ENCODE data around the gene NCKAP5L.

Gene NCKAP5L

DNA sequence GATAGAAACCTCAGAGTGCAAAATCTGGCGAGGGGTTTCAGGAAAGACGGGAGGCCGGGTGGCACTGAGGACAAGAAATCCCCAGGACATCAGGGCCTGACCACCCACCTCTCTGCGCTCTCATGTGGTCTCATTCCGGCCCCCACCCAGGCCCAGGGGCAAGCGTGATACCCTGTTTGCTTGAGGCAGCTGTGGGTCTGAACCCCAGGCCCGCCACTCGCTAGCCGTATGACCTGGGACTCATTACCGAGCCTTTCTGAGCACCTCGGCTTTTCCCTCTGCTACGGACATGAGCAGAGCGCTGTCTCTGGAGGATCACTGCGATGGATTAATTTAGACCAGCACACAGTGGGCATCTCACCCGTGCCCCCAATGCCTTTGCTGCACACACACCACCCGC, 40.2 kb upstream of the NCKAP5L start:
- TF ChIP-seq, protein P1, sequence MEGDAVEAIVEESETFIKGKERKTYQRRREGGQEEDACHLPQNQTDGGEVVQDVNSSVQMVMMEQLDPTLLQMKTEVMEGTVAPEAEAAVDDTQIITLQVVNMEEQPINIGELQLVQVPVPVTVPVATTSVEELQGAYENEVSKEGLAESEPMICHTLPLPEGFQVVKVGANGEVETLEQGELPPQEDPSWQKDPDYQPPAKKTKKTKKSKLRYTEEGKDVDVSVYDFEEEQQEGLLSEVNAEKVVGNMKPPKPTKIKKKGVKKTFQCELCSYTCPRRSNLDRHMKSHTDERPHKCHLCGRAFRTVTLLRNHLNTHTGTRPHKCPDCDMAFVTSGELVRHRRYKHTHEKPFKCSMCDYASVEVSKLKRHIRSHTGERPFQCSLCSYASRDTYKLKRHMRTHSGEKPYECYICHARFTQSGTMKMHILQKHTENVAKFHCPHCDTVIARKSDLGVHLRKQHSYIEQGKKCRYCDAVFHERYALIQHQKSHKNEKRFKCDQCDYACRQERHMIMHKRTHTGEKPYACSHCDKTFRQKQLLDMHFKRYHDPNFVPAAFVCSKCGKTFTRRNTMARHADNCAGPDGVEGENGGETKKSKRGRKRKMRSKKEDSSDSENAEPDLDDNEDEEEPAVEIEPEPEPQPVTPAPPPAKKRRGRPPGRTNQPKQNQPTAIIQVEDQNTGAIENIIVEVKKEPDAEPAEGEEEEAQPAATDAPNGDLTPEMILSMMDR (IDR thresholded peaks at IDR 0.05; ENCODE audit: control insufficient read depth, extremely low read depth, insufficient read depth), result no peak
- DNase-seq (ENCODE audit: low read depth), result no peak
- H3K4me3 ChIP-seq (ENCODE audit: low read depth, low read length), result no peak overlapping the region

DNA sequence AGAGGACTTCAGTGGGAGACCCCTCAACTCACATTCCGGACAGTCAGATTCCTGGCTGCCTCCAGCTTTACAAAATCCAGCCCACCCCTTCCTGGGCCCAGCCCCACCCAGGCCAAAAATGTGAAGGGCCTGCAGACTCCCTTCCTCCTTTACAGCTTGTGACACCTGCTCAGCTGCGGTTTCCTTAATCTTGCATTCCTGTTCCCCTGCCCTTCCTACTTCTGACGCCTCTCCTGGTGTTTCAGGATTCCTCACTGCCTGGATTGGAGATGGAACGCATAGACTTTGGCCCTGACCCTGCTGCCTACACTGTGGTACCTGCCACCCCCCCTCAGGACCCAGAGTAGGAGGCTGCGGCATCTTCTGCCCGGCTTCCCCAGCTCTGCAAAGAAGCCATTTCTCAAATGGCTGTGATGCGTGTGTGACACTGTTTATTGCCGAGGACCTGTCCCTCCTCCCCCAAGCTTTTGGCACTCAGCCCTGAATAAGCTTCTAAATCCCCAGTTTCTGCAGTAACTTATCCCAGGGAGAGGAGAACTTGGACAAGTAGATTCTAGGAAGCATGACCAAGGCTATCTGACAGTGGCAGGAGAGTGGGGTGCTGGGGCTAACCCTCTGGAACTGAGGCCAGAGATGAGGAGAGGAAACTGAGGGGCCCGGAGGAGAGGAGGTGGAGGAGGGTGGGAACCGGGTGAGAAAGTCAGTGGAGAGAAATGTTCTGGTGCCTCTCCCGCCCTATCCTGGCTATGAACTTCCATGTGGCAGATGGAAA, 39.5 kb upstream of the NCKAP5L start:
- TF ChIP-seq, protein P1 (IDR thresholded peaks at IDR 0.05; ENCODE audit: control insufficient read depth, extremely low read depth, insufficient read depth), result no peak
- no peak overlapping the region for H3K4me3 ChIP-seq (ENCODE audit: low read depth, low read length)
- DNase-seq (ENCODE audit: low read depth), result no peak

DNA sequence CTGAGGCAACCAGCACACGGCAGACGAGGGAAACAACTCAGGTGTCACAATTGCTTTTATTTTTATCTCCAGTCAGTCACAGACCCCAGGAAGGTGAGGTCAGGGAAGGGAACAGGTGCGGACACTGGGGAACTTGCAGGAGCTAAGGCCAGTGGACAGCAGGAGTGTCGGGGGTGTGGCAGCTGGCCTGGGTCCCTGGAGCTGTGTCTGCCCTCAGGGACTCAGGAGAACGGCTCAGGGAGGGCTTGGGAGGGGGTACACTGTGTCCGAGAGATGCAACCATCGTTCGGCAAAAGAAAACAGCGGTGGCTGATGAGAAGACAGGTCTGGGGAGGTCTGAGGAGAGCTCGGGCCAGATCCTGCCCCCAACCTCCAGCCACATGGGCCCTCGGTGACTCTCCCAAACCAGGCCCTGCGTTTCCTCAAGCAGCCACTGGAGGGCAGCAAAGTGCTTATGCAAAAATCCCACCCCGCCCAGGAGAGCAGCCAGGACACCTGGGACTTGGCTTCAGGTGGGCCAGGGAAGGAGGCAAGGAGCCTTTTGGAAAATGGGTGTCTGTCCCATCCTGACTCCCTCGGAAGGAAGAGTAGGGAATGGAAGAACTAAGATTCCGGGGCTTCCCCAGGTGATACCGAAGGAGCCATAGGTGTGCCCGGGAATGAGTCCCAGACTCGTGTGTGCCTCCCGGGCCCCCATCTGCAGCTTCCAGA, 38.8 kb upstream of the NCKAP5L start:
- peak; percentile 28 for DNase-seq (ENCODE audit: low read depth)
- no peak overlapping the region for H3K4me3 ChIP-seq (ENCODE audit: low read depth, low read length)
- TF ChIP-seq, protein P1 (IDR thresholded peaks at IDR 0.05; ENCODE audit: control insufficient read depth, extremely low read depth, insufficient read depth), result peak; percentile 97

DNA sequence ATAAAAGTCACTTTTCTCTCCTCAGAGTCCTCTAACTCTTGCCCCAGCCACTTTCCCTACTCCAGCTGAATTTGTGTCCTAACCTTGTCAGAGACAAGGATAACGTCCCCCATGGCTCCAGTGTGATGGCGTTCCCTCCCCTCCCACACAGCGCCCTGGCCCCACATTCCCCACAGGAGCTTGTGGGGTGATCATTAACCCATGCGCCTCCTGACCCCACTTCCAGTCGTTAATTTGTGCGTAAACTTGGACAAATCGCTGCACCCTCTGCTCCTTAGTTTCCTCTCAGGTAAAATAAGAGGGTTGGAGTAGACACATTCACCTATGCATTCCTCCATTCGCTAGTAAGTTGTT, 37.5 kb upstream of the NCKAP5L start:
- TF ChIP-seq, protein P1 (IDR thresholded peaks at IDR 0.05; ENCODE audit: control insufficient read depth, extremely low read depth, insufficient read depth), result no peak
- H3K4me3 ChIP-seq (ENCODE audit: low read depth, low read length), result no peak overlapping the region
- DNase-seq (ENCODE audit: low read depth), result no peak

DNA sequence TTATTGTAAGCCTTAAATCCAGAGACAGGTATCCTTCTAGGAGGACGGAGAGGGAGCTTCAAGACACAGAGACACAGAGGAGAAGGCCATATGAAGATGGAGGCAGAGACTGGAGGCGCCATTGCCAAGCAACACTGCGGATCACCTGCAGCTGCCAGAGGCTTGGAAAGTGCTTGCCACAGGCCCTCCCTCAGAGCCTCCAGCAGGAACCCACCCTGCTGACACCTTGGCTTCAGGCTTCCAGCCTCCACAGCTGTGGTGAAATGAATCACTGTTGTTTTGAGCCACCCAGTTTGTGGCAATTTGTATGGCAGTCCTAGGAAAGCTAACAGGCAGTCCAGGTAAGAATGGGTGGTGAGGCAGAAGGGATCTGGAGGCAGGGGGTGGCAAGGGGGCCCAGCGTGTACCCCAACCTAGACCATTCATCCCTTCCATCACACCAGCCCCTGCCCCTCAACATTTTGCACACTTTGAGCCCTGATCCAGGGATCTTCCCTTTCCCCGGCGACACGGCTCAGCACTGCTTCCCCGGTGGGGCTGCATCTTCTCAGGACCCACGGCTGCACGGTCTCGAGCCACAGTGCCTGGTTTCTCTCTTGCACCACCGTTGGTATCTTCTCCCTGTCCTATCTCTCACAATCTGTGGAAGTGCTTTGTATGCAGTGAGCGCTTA, 37.0 kb upstream of the NCKAP5L start:
- DNase-seq (ENCODE audit: low read depth), result no peak
- TF ChIP-seq, protein P1 (IDR thresholded peaks at IDR 0.05; ENCODE audit: control insufficient read depth, extremely low read depth, insufficient read depth), result no peak
- no peak overlapping the region for H3K4me3 ChIP-seq (ENCODE audit: low read depth, low read length)

DNA sequence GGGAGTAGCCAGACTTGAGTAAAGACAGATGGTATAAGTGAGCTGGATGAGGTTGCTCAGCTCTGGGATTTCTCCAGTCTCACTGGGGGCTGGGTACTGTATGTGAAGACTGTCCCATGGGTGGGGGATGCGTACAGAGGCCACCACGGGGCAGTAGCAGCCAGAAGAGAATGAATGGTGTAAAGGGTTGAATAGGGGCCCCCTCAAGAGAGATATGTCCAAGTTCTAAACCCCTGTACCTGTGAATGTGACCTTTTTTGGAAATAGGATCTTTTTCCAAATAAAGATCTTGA, 36.5 kb upstream of the NCKAP5L start:
- TF ChIP-seq, protein P1 (IDR thresholded peaks at IDR 0.05; ENCODE audit: control insufficient read depth, extremely low read depth, insufficient read depth), result no peak
- no peak for DNase-seq (ENCODE audit: low read depth)
- no peak overlapping the region for H3K4me3 ChIP-seq (ENCODE audit: low read depth, low read length)
